ENCODE results near the gene KCNK15.

Gene KCNK15

DNA sequence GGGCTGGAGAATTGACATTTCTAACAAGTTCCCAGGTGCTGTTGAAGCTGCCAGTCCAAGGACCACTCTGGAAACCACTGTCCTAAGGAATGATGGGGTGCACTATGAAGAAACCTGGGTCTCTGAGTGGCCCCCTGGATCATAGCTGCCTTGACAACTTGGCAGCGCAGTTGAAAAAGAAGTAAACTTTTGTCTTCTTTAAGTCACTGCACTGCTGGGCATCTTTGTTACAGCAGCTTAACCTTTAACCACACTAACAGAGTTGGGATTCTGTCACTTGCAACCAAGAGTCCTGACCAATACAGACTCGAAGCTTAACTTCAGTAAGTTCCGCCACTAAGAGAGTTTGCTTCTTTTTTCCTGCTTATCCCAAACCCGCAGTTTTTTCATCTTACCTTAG, 8.5 kb upstream of the KCNK15 start:
- TF ChIP-seq SIN3A (IDR thresholded peaks at IDR 0.05; ENCODE audit: borderline replicate concordance, insufficient read depth, low read length) = no peak
- TF ChIP-seq, protein P1, sequence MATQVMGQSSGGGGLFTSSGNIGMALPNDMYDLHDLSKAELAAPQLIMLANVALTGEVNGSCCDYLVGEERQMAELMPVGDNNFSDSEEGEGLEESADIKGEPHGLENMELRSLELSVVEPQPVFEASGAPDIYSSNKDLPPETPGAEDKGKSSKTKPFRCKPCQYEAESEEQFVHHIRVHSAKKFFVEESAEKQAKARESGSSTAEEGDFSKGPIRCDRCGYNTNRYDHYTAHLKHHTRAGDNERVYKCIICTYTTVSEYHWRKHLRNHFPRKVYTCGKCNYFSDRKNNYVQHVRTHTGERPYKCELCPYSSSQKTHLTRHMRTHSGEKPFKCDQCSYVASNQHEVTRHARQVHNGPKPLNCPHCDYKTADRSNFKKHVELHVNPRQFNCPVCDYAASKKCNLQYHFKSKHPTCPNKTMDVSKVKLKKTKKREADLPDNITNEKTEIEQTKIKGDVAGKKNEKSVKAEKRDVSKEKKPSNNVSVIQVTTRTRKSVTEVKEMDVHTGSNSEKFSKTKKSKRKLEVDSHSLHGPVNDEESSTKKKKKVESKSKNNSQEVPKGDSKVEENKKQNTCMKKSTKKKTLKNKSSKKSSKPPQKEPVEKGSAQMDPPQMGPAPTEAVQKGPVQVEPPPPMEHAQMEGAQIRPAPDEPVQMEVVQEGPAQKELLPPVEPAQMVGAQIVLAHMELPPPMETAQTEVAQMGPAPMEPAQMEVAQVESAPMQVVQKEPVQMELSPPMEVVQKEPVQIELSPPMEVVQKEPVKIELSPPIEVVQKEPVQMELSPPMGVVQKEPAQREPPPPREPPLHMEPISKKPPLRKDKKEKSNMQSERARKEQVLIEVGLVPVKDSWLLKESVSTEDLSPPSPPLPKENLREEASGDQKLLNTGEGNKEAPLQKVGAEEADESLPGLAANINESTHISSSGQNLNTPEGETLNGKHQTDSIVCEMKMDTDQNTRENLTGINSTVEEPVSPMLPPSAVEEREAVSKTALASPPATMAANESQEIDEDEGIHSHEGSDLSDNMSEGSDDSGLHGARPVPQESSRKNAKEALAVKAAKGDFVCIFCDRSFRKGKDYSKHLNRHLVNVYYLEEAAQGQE (IDR thresholded peaks at IDR 0.05; ENCODE audit: insufficient read depth in 1 of 2, low read depth in 2 of 2, low read length in 2 of 2) = no peak
- TF ChIP-seq POLR2AphosphoS5 (IDR thresholded peaks at IDR 0.05; ENCODE audit: low read depth, low read length) = no peak
- TF ChIP-seq TAF1 (IDR thresholded peaks at IDR 0.05; ENCODE audit: borderline replicate concordance, insufficient read depth, low read length) = no peak
- TF ChIP-seq FOXP2 (optimal IDR thresholded peaks at IDR 0.05; ENCODE audit: borderline replicate concordance, extremely low read depth, extremely low read length, insufficient read depth) = no peak

DNA sequence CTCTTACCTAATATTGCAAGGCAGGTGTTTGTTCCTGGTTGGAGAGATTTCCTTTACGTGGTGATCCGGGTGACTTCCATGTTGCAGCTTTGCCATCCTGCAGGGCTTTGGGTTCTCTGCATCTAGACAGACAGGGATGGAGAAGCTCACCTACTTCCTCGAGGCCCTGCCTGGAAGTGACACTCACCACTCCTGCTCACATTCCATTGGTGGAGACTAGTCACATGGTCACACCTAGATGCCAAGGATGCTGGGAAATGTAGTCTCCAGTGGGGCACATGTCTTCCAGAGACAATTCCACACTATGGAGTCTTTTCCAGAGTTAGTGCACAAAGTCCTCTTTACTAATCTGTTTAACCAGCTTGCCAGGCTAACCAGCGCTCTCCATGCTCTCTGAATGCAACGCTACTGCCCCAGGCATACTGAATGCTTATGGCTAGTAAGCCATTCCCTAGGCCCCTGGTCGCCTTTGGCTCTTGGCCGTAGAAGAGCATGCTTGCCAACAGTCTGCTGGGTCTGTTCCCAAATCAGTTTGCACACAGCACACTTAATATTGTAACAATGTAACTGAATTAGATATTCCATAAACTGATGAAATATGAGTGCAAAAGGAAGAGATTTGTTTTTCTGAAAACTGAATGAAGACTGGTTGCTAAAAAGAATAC, 6.7 kb upstream of the KCNK15 start:
- TF ChIP-seq FOXP2 (optimal IDR thresholded peaks at IDR 0.05; ENCODE audit: borderline replicate concordance, extremely low read depth, extremely low read length, insufficient read depth) = no peak
- TF ChIP-seq SIN3A (IDR thresholded peaks at IDR 0.05; ENCODE audit: borderline replicate concordance, insufficient read depth, low read length) = no peak
- no peak for TF ChIP-seq TAF1 (IDR thresholded peaks at IDR 0.05; ENCODE audit: borderline replicate concordance, insufficient read depth, low read length)
- no peak for TF ChIP-seq POLR2AphosphoS5 (IDR thresholded peaks at IDR 0.05; ENCODE audit: low read depth, low read length)
- TF ChIP-seq, protein P1 (IDR thresholded peaks at IDR 0.05; ENCODE audit: insufficient read depth in 1 of 2, low read depth in 2 of 2, low read length in 2 of 2) = no peak

DNA sequence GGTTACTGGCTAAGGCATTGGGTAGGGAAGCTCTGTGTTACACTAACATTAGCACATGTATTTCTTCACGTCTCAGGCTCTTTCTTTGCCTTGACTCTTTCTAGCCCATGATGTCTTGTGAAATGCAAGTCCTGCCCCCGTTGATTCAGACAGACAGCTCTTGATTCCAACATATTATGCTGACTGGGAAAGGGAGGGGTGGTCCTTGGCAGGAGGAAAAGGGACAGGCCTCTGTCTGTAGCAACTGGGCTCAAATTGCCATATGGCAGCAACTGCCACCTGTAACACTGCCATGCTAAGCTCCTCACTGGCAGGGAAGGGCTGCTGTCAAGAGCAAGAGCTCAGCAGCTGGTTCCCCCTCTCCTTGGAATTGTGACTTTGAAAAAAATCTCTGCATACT, 5.7 kb upstream of the KCNK15 start:
- TF ChIP-seq, protein P1 (IDR thresholded peaks at IDR 0.05; ENCODE audit: insufficient read depth in 1 of 2, low read depth in 2 of 2, low read length in 2 of 2) = no peak
- no peak for TF ChIP-seq TAF1 (IDR thresholded peaks at IDR 0.05; ENCODE audit: borderline replicate concordance, insufficient read depth, low read length)
- TF ChIP-seq POLR2AphosphoS5 (IDR thresholded peaks at IDR 0.05; ENCODE audit: low read depth, low read length) = no peak
- no peak for TF ChIP-seq FOXP2 (optimal IDR thresholded peaks at IDR 0.05; ENCODE audit: borderline replicate concordance, extremely low read depth, extremely low read length, insufficient read depth)
- no peak for TF ChIP-seq SIN3A (IDR thresholded peaks at IDR 0.05; ENCODE audit: borderline replicate concordance, insufficient read depth, low read length)

DNA sequence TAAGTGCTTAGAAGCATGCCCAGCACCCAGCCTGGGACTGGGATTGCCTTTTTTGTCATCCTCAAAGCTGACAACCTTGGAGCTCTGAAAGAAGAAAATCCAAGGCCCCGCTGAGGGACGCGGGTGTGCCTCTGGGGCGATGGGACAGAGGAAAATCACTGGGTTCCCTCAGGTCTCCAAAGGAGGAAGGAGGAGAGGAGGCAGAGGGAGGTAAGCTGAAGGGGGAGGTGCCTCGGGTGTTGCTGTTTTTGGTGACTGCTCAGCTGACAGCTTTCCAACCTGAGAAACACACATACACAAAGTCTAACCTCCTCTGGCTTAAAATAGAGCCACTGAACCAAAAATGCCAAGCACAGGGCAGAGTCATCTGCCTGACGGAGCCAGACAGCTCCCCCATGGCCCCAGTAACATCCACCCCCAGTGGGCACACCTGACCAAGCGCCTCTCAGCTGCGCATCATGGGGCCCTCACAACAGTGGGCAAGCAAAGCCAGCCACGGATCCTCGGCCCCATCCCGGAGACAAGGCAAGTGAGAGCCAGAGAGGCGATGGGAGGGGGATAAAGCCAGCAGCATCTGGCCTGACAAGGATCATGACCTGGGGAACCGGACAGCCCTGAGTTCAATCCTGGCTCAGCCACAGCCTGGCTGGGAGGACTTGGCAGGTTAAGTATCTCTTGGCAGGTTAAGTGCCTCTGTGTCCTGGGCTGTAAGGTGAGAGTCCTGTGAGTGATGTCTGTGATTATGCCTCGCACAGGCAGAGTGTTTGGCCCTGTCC, 3.2 kb upstream of the KCNK15 start:
- TF ChIP-seq POLR2AphosphoS5 (IDR thresholded peaks at IDR 0.05; ENCODE audit: low read depth, low read length) (no peak), FOXP2 (optimal IDR thresholded peaks at IDR 0.05; ENCODE audit: borderline replicate concordance, extremely low read depth, extremely low read length, insufficient read depth) (no peak), SIN3A (IDR thresholded peaks at IDR 0.05; ENCODE audit: borderline replicate concordance, insufficient read depth, low read length) (no peak), TAF1 (IDR thresholded peaks at IDR 0.05; ENCODE audit: borderline replicate concordance, insufficient read depth, low read length) (no peak)
- TF ChIP-seq, protein P1 (IDR thresholded peaks at IDR 0.05; ENCODE audit: insufficient read depth in 1 of 2, low read depth in 2 of 2, low read length in 2 of 2) = no peak

Measured in PFSK-1 (cell line).